Lower lobe of right lung (tissue), 2 donors: ENCODE results near the gene PRMT9. TPM values are rescaled to one million over a fixed set of nuclear protein-coding genes. Genes with fewer than 3 reads are reported as not detected.
A peak's percentile ranks its signal among the peaks of the same experiment; 100 is the strongest.

Source experiments
- ATAC-seq, 2 donors: fragments of 200-7000 bp; cut with Tn5 transposase; one replicate each; pipeline ENCODE4 v1.9.1; 2020 to 2022; ENCODE audit warnings: mild to moderate bottlenecking in 2 of 2, moderate library complexity in 2 of 2
- DNase-seq: peaks from one replicate; pipeline ENCODE4 v3.0.0-alpha.2; 2020
- H3K27ac ChIP-seq: fragments of 200-600 bp; one replicate; pipeline ENCODE4 v1.8.0; 2022
- H3K27me3 ChIP-seq: fragments of 200-600 bp; one replicate; pipeline ENCODE4 v1.8.0; 2022; ENCODE audit warnings: low read depth
- H3K36me3 ChIP-seq: fragments of 200-600 bp; one replicate; pipeline ENCODE4 v1.8.0; 2022; ENCODE audit warnings: mild to moderate bottlenecking
- H3K4me1 ChIP-seq: fragments of 200-600 bp; one replicate; pipeline ENCODE4 v1.8.0; 2022
- H3K4me3 ChIP-seq: fragments of 200-600 bp; one replicate; pipeline ENCODE4 v1.8.0; 2022; ENCODE audit warnings: mild to moderate bottlenecking
- H3K9me3 ChIP-seq: fragments of 200-600 bp; one replicate; pipeline ENCODE4 v1.8.0; 2022
- intact Hi-C: fragments of 100-400 bp; cut with DNase I; formaldehyde crosslinking; loops from one replicate; pipeline ENCODE4 v1.11.0; 2022
- long read RNA-seq: library from polyadenylated mRNA; unstranded; transcript quantifications from one replicate; pipeline ENCODE4 v2.0.0, GENCODE V29; 2021
- total RNA-seq: library from RNA; stranded (reverse); fragmentation: NEBNext Ultra II Directional; extraction: Animal tissue kit (Norgen Biotek cat#: 25700); gene quantifications from one replicate; pipeline ENCODE4 v1.2.1, GENCODE V29; 2021
- TF ChIP-seq, protein P1 (sequence below): fragments of 200-600 bp; IDR thresholded peaks from one replicate; pipeline ENCODE4 v1.8.0; 2022; ENCODE audit warnings: antibody characterized with exemption, mild to moderate bottlenecking
- donor health status: DM: no; HTN: yes; CAD: no; lungs with severe emphysema.

The PRMT9 gene
- 9.4 TPM for total RNA-seq
- long read RNA-seq, transcript PRMT9-201 (12 exons, 3,528 nt): major isoform, 13 of 26 reads
- long read RNA-seq, partial matches to known transcripts: 3 of 26 reads
- long read RNA-seq, other reads (novel, unspliced or antisense): 7 of 26 reads

DNA sequence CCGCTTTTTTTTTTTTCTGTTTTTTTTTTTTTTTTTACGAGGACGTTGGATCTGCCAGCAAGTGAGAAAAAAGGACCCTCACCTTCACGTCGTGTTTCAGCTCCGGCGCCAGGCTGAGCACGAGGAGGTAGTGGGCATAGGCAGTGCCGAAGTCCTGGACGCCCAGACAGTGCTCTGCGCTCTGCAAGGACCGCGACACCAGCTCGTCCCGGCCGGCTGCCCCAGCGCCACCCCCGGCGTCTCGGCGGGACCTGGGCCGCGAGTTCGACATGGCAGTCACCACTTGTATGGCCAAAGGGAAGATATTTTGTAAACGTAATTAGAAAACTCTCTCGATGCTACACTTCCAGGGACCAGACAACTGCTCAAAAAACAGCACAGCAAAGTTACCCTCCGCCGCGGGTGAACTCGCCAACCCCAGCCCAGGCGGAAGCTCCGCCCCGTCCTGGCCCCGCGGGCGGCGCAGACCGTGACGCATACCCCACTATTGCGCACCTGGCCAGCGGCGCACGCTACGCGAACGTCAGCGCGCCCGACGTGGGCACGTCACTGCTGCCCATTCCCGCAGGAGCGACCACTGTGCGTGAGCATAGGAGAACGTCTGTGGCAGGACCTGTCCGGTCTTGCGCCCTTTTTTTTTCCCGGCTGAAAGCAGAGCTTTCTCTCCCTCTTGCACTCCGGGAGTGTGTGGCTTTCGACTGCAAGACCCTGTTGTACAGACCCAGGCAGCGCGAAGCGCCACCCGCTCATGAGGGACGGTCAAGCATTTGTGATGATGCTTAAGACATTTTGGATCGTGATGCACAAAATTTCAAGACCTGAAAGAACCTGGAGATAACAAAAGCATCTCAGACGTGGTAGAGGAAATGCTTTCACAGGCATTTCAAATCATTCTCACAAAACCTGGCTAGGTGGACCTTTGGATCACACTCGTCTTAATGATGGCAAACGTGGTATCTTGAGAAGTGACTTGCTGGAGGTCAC is at the start of gene PRMT9:
Gene PRMT9 (minus strand): TSS at position 447 of the 984 bp plus-strand sequence. CDS start 176 bp downstream, at position 271.
- peaks cover 2% of the 10 kb centered on the region for H3K36me3 ChIP-seq
- no peaks in the 10 kb centered on the region for H3K27me3 ChIP-seq
- no peaks in the 10 kb centered on the region for H3K4me1 ChIP-seq
- DNase-seq: peak; percentile 94
- peak; percentile 100 for ATAC-seq
- TF ChIP-seq, protein P1, sequence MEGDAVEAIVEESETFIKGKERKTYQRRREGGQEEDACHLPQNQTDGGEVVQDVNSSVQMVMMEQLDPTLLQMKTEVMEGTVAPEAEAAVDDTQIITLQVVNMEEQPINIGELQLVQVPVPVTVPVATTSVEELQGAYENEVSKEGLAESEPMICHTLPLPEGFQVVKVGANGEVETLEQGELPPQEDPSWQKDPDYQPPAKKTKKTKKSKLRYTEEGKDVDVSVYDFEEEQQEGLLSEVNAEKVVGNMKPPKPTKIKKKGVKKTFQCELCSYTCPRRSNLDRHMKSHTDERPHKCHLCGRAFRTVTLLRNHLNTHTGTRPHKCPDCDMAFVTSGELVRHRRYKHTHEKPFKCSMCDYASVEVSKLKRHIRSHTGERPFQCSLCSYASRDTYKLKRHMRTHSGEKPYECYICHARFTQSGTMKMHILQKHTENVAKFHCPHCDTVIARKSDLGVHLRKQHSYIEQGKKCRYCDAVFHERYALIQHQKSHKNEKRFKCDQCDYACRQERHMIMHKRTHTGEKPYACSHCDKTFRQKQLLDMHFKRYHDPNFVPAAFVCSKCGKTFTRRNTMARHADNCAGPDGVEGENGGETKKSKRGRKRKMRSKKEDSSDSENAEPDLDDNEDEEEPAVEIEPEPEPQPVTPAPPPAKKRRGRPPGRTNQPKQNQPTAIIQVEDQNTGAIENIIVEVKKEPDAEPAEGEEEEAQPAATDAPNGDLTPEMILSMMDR: no peak
- H3K27ac ChIP-seq: peak within 1 kb of the TSS; percentile 88
- no peaks in the 10 kb centered on the region for H3K9me3 ChIP-seq
- H3K4me3 ChIP-seq: peak within 1 kb of the TSS; percentile 89
- intact Hi-C loops: no loop called here

GRCh38 chr4:147732518-147733235 is 48.7 kb upstream of the PRMT9 start:
- peak; percentile 79 to 80 for ATAC-seq
- Histone ChIP-seq H3K27me3 (no peaks in the 10 kb centered on the region), H3K9me3 (no peaks in the 10 kb centered on the region), H3K36me3 (no peaks in the 10 kb centered on the region), H3K27ac (peak overlapping the region; percentile 88), H3K4me1 (peaks cover 38% of the 10 kb centered on the region), H3K4me3 (peak overlapping the region; percentile 86)
- DNase-seq: peak; percentile 48
- intact Hi-C loops: no loop called here
- TF ChIP-seq, protein P1: no peak

- H3K4me3 ChIP-seq: peak within 1 kb of the TSS; percentile 86
- no peaks in the 10 kb centered on the region for H3K27me3 ChIP-seq
- no peaks in the 10 kb centered on the region for H3K36me3 ChIP-seq
- H3K27ac ChIP-seq: peak within 1 kb of the TSS; percentile 88
- intact Hi-C loops: no loop called here
- ATAC-seq: peak; percentile 89 to 91
- TF ChIP-seq, protein P1: no peak
- no peaks in the 10 kb centered on the region for H3K9me3 ChIP-seq
- peak; percentile 82 for DNase-seq
- H3K4me1 ChIP-seq: peaks cover 37% of the 10 kb centered on the region
Measured at GRCh38 chr4:147731580-147732517, 47.9 kb upstream of the PRMT9 start, which contains the start of gene ARHGAP10. ARHGAP10 (plus strand) TSS chr4:147732088; CDS start chr4:147732302, 214 bp downstream.

- Histone ChIP-seq H3K4me3 (no peak overlapping the region), H3K36me3 (no peaks in the 10 kb centered on the region), H3K27ac (no peak overlapping the region), H3K9me3 (no peaks in the 10 kb centered on the region), H3K4me1 (peaks cover 25% of the 10 kb centered on the region), H3K27me3 (no peaks in the 10 kb centered on the region)
- DNase-seq (no peak), ATAC-seq (no peak)
- intact Hi-C loops: no loop called here
- TF ChIP-seq, protein P1: no peak
Measured at GRCh38 chr4:147730333-147730732, 46.4 kb upstream of the PRMT9 start.
